KBM-7 (cell line): ENCODE data around the gene ARAF.
"Not testable (repeated sequence)": the region's sequence is repeated elsewhere in the genome, so short reads cannot be mapped to it uniquely, and the experiment has no call there.

ENCODE experiments used
- DNase-seq: peaks from one replicate; pipeline ENCODE4 v3.0.0-alpha.2; 2015
- in situ Hi-C: fragments of 300-500 bp; cut with MboI; formaldehyde crosslinking; loops from 2 replicates; pipeline ENCODE4 v1.14.3; 2020; ENCODE audit warnings: low sequenced_read_pairs, low pct_unique_long_range_greater_than_20kb, mixed read lengths

ARAF gene

GRCh38 chrX:47560934-47561658 is at the start of gene ARAF:
Gene ARAF, plus strand, starts transcription at chrX:47561205. Its CDS starts 1,763 bp downstream, at chrX:47562968.
- in situ Hi-C loops, result loop anchor here (10.0 kb wide), 1 partner anchor 84 kb away; no protein-coding TSS in a partner anchor
- peak; percentile 99 for DNase-seq

DNA sequence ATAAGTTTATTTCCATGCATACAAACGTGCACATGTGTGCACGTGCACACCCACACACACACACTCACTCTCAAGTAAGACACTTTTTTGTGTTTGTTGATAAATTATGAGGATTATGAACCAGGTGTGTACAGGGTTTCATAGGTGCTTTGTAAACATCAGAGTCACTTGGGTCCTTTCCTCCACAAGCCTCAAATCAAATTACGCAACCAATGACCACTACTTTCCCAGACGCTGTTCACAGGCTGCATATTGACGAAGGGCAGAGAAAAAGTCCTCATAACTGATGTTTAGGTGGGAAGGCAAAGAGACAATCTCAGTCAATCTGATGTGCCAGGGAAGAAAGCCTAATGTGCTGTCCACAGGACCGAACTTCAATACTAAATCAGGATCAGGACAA is 48.6 kb upstream of the ARAF start:
- in situ Hi-C loops, result not testable (repeated sequence)
- DNase-seq, result peak; percentile 46

DNA sequence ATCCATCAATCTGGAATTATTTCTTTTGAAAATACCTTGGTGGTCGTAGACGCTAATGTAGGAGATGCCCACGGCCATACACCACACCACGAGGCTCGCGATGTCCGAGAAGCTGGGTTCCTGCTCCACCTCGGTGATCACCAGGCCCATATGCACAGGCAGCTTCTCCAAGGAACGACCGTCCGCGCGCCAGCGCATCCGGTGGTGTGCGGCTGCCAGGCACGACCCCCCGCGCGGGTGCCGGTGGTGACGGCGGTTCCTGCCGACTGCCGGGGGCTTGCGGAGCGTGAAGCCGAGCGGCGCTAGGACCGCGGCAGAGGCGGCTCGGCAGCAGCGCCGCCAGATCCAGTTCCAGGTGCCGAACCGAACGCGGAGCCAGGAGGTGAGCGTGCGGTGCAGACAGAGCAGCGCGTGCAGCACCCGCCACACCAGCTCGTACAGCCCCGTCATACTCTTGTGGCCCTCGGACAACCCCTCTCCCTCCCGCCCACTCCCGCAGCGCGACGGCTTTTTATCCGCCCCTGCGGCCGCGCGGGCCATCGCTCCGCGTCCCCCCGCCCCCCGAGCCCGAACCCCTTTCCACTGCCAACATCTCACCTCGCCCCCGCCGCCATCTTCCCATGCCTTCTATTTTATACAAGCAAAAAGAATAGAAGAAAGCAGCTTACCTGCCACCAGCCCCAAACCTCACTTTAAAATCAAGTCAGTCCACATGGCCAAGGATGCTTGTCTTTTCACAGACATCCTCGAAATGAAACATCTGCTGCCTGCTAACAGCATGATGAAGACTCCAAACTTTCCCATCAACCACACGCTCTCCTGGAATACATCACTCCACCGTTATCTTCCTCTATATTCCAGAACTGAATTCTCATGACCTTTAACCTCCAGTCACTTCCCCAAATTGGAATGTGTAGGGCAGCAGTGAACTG is 47.7 kb upstream of the ARAF start:
- in situ Hi-C loops, DNase-seq: not testable (repeated sequence)

DNA sequence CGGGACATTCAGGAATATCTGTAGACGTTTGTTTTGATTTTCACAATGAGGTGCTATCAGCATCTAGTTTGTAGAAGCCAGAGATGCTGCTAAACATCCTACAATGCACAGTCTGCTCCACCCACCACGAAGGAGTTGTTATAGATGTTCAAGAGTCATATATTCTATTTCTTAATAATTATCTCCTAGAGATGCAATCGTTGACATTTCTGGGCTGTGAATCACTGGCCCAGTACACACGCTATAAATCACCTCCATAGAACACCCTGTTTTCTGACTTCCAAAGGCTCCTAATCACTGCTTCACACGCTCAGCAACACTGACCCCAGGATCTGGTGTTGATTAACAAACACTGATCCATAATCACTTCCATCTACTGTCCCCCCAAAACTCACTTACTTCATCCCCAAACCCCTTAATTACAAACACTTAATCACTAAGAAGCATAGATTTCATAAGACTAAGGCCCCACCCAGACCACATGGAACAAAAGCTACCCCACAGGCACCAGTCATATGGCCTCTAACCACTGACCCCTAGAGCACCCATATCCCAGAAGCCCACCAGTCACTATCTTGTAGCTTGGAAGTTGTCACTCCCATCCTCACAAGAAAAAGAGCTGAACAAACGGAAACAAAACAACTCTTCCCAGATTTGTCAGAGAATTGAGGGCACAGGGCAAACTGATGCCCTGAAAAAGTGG is 46.3 kb upstream of the ARAF start:
- in situ Hi-C loops, result no loop called here
- no peak for DNase-seq

DNA sequence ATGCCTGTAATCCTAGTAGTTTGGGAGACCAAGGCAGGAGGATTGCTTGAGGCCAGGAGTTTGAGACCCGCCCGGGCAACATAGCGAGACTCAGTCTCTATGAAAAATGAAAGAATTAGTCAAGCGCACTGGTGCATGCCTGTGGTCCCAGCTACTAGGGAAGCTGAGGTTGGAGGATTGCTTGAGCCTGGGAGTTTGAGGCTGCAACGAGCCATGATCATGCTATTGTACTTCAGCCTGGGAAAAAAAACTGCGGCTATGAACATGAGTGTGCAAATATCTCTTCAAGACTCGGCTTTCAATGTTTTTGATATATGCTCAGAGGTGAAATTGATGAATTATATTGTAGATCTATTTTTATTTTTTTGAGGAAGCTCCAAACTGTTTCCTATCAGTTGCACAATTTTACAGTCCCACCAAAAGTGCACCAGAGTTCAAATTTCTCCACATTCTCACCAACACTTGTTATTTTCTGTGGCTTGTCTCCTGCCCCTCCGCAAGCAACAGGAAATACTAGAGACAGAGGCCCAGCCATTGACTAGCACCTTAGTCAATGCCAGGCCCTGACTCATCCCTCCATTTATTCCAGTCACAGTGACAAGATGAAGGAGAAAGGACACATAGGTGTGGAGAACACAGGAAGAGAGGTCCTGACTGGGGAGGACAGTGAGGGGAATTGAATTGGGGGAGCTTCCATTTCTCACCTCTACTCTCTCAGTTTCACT is 44.9 kb upstream of the ARAF start:
- peak; percentile 56 for DNase-seq
- in situ Hi-C loops, result no loop called here

DNA sequence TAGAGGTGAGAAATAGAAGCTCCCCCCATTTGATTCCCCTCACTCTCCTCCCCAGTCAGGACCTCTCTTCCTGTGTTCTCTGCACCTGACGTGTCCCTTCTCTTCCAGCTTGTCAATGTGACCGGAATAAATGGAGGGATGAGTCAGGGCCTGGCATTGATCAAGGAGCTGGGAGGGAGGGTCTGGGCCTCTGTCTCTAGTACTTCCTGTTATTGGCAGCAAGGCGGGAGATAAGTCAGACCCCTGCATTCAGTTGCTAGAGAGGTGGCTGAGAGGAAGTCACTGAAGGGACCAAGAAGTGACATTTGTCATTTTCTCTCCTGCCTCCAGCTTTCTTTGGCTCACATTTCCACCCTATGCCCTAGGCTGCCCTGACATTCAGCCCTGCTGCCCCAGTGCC is 42.9 kb upstream of the ARAF start:
- peak; percentile 57 for DNase-seq
- in situ Hi-C loops, result no loop called here

GRCh38 chrX:47523297-47523696 is 37.7 kb upstream of the ARAF start:
- peak; percentile 93 for DNase-seq
- in situ Hi-C loops, result no loop called here

DNA sequence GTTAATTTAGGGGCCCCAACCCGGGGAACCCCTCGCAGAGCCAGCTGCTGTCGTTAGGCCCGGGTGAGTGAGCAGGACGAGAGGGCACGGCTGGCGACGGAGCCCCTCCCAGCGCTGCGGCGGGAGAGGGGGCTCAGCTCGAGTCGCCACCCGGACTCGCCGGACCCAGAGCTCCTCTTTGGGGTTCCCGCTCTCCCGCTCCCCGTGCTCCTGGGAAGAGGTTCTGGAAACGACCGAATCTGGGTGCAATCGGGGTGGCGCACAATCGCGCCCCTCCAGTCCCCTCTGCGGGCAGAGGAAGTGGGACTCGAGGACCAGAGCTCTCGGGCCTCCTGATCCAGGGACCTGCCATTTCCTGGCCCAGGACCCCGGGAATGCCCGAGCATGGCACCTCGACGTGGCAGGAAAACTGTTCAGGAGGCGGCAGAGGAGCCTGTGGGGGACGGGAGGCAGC is 37.3 kb upstream of the ARAF start:
- in situ Hi-C loops, result no loop called here
- DNase-seq, result no peak

- no peak for DNase-seq
- in situ Hi-C loops, result no loop called here
Observed at GRCh38 chrX:47529548-47529947, 31.5 kb upstream of the ARAF start.

DNA sequence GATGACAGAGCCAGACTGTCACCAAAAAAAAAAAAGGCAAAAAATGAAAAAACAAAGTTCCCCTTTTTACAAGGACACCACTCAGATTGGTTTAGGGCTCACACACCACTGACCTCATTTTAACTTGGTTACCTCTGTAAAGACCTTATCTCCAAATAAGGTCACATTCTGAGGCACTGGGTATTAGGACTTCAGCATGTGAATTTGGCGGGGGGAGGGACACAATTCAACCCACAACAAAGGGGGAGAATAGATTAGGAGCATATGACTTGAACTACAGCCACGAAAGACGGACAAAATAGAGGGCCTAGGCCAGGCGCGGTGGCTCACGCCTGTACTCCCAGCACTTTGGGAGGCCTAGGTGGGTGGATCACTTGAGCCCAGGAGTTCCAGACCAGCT is 31.0 kb upstream of the ARAF start:
- in situ Hi-C loops, result no loop called here
- DNase-seq, result peak; percentile 86

- in situ Hi-C loops, result no loop called here
- DNase-seq, result no peak
Observed at GRCh38 chrX:47539860-47540259, 21.1 kb upstream of the ARAF start.

DNA sequence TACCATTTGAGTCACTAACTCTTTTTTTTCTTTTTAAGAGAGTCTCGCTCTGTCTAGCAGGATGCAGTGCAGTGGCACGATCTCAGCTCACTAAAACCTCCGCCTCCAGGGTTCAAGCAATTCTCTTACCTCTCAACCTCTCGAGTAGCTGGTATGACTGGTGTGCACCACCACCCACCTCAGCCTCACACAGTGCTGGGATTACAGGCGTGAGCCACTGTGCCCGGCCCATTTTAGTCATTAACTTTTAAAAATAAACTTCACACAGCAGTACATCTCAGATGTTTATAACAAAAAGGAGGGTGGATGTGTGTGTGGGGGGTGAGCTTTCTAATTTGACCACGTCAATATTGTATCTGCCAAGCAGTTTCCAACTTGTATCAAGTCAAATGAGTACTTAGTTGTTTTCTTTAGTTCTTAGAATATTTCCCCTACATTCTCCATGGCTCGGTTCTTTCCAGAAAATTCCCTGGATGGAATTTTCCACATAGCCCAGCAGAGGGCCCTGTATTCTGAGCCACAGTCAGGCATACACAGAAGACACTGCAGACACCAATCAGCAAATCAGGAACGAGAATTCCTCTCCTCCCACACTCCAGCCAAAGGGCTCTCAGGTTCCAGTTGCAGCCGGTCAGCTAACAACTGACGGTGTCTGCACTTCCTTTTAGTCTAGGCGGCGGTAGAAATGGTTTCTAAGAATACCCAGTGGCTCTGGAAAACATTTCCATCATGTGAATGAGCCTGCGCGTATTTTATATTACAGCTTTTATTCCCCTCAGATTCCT is 20.1 kb upstream of the ARAF start:
- in situ Hi-C loops, result no loop called here
- DNase-seq, result peak; percentile 97

- in situ Hi-C loops, result no loop called here
- no peak for DNase-seq
Observed at GRCh38 chrX:47543496-47543895, 17.5 kb upstream of the ARAF start.

- in situ Hi-C loops, result no loop called here
- DNase-seq, result peak; percentile 88
Observed at GRCh38 chrX:47556045-47556623, 4.9 kb upstream of the ARAF start.

DNA sequence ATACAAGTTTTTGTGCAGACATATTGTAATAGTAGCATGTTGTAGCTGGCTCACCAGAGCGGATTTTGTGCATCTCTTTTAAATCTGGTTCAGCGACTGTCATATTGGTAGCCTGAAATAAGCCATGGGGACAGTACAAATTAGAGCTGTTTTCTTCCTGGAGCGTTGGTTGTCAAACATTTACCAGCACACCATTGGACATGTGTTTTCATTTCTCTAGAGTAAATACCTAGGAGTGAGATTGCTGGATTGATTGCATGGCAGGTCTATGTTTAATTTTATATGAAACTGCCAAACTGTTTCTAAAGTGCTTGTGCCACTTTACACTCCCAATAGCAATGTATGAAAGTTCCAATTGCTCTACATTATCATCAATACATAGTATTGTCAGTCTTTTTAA is 2.6 kb upstream of the ARAF start:
- no peak for DNase-seq
- in situ Hi-C loops, result no loop called here

- DNase-seq, result no peak
- in situ Hi-C loops, result loop anchor here (10.0 kb wide), 1 partner anchor 84 kb away; no protein-coding TSS in a partner anchor
Observed at GRCh38 chrX:47560179-47560933, 649 bp upstream of the ARAF start.

- in situ Hi-C loops, result loop anchor here (10.0 kb wide), 1 partner anchor 83 kb away; no protein-coding TSS in a partner anchor
- DNase-seq, result no peak
Observed at GRCh38 chrX:47561659-47562151, 700 bp downstream of the ARAF start.
